GM12891 (cell line): ENCODE results near the gene GPRIN3.

Experiments
- POLR2A ChIP-seq: IDR thresholded peaks from 2 replicates; pipeline ENCODE4 v1.6.1; 2011; ENCODE audit warnings: low read depth, low read length, control low read depth
- POLR2AphosphoS5 ChIP-seq: IDR thresholded peaks from 2 replicates; pipeline ENCODE4 v1.6.1; 2011; ENCODE audit warnings: low read depth, low read length, control low read depth
- POU2F2 ChIP-seq: IDR thresholded peaks from 2 replicates; pipeline ENCODE4 v1.6.1; 2011; ENCODE audit warnings: low read depth, mild to moderate bottlenecking, control low read depth, low read length, moderate library complexity

GRCh38 chr4:89263265-89263664 is 44.3 kb downstream of the GPRIN3 start:
- no peak for TF ChIP-seq POLR2A
- no peak for TF ChIP-seq POLR2AphosphoS5
- TF ChIP-seq POU2F2 = no peak
